Measurements from ENCODE around the gene ERVV-1.
"Not testable (repeated sequence)": the region's sequence is repeated elsewhere in the genome, so short reads cannot be mapped to it uniquely, and the experiment has no call there.

ERVV-1 gene, protein sequence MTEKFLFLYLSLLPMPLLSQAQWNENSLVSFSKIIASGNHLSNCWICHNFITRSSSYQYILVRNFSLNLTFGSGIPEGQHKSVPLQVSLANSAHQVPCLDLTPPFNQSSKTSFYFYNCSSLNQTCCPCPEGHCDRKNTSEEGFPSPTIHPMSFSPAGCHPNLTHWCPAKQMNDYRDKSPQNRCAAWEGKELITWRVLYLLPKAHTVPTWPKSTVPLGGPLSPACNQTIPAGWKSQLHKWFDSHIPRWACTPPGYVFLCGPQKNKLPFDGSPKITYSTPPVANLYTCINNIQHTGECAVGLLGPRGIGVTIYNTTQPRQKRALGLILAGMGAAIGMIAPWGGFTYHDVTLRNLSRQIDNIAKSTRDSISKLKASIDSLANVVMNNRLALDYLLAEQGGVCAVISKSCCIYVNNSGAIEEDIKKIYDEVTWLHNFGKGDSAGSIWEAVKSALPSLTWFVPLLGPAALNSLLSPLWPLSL

DNA sequence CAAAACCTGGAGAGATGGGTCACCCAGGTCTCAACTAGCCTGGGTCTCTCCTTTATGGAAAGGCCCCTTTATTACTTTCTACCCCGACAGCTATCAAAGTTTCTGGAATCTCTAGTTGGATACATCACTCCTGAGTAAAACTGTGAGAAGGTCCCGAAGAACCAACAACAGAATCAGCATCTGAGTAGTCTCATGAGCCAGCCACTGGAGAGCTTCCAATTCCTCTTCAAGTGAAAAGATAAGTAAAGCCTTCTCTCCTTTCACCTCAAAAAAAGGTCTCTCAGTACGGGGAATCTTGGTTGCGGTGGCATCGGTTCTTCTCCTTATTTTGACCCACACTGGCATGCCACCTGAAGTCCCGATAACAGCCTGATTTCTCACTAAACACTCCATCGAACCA is at the start of gene ERVV-1:
TSS of gene ERVV-1 (plus strand) at position 301 of the 400 bp plus-strand sequence. CDS start 170 bp downstream, outside the sequence.
- DNase-seq: no peak

DNA sequence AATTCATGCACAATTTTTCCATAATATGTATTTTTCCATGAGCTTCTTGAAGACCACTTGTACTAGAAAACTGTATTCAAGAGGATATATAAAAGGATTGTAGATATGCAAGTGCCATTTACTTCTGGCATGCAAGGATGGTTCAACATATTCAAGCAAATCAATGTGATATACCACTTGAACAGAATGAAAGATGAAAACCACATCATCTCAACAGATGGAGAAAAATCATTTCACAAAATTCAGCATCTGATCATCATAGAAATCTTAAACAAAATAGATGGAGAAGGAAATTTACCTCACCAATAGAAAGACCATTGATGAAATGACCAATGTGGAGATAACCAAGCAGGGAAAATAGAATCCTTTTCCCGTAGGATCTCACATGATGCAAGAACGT is 45.9 kb upstream of the ERVV-1 start:
- no peak for DNase-seq

DNA sequence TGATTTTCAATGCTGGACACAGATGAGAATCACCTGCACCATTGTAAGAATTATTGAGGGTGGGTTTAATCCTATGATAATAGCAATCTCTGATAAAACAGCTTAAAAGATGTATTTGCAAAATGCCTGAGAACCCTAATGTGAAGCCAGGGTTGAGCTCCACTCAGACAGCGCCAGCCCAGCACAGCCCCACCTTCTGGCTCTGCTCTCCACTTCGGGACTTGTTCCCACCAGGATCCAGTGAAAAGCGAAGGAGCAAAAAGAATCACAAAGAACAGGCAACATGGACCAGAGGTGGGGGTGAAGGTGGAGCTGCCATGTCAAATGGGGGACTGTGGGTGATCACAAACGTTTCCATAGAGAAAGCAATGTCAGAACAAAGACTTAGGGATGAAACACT is 32.4 kb upstream of the ERVV-1 start:
- DNase-seq: no peak

DNA sequence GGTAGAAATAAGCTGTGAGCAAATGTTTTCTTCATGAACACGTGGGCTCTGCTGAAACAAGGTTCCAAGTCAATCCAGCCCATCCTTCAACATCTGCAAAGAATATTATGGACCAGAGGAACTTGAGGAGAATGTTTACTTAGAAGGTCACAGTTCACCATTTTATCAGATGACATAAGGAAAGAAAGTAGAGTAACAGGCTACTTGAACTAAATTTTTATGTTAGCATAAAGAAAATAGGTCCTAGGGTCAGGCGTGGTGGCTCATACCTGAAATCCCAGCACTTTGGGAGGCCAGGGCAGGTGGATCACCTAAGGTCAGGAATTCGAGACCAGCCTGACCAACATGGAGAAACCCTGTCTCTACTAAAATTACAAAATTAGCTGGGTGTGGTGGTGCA is 30.6 kb upstream of the ERVV-1 start:
- not testable (repeated sequence) for DNase-seq

DNA sequence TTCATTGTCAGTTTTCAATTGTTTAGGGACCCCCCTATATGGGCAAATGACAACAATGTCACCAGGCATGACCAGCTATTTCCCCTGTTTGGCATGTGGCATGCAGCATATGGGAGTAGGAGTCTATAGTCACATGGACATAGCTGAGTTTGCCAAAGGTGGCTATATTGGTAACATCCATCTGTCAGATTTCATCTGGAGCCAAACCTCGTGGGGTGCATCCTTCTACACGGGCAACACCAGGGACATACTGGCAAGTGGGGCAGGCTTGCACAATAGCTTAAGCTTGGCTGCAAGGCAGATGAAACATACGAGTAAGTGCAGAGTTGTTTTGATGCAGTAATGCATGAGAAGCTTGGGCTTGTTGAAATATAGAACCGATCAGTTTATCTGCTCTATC is 26.5 kb upstream of the ERVV-1 start:
- DNase-seq: no peak

DNA sequence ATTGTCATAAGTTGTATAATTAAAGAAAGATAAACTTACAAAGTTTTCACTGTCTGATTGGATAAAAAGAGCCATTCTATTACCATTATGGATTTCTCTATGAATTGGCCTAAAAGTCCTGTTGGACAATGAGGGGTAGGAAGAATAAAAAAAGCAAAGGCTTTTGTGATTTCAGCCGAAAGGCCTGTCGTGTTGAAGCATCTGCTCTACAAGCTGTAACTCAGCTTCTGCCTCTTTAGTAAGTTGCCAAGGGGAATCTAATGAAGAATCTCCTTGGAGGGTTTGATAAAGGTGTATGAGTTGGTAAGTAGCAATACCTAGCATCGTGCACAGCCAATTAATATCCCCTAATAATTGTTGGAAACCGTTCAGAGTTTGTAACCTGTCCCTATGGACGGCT is 25.2 kb upstream of the ERVV-1 start:
- no peak for DNase-seq

DNA sequence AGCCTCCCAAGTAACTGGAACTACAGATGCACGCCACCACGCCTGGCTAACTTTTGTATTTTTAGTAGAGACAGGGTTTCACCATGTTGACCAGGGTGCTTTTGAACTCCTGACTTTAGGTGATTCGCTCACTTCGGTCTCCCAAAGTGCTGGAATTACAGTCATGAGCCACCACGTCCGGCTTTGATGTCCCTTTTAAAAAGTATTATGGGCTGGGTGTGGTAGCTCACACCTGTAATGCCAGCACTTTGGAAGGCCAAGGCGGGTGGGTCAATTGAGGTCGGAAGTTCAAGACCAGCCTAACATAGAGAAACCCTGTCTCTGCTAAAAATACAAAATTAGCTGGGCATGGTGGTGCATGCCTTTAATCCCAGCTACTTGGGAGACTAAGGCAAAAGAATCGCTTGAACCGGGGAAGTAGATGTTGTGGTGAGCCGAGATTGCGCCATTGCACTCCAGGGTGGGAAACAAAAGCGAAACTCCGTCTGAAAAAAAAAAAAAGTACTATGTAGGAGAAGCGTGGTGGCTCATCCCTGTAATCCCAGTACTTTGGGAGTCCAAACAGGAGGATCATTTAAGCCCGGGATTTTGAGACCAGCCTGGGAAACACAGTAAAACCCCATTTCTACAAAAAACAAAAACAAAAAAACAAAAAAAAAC is 22.8 kb upstream of the ERVV-1 start:
- DNase-seq: no peak

DNA sequence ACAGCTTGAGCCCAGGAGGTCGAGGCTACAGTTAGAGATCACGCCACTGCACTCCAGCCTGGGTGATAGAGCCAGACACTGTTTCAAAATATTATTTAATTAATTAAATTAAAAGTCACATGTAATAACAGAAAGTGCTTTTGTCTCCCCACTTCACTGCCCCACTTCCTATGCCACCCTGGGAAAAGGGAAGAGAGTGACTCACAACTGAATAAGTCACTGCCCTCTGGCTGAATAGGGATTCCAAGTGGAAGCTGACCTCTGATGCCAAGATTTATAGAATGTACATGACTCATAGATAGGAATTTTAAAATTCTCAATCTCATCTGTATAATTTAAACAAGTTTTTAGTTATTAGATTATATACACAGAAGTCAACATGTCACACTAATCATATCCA is 22.2 kb upstream of the ERVV-1 start:
- DNase-seq: no peak

DNA sequence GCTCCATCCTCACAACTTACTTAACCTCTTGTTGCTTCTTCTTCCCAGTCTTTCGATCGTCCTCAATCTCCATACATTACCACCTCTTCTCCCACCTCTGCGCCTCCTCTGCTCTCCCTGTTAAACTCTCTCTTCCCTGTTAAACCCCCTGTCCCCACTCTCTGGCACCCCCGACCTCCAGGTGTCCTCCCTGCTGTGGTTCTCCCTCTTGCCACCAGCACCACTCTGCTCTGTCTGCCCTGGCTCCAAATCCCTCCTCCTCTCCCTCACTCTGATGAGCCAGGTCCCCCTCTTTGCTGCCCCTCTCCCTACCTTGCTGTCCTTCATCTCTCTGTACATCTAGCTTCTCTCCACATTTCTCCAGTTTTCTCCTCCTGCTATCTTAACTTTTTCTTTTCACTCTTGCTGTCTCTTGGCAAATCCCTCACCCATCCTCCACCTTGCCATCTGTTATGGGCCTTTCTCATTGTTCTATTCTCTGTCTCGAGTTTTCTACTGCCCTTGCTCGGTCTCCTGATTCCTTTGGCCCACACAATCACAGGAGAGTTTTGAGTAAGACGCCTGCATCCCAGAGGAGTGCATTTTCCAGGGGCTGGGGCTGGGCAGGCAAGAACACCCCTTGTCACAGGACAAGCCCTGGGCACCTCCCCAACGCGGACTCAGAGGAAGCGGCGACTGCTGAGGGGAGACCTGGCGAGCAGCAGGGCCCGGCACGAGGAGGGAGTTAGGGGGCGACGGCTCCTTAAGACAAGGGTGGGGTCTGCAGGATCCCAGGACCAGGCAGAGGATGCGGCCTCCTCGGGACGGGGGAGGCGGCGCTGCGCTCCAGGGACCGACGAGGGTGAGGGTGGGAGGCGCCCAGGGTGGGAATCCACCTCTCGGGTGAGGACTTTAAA is 21.4 kb upstream of the ERVV-1 start:
- DNase-seq: no peak

DNA sequence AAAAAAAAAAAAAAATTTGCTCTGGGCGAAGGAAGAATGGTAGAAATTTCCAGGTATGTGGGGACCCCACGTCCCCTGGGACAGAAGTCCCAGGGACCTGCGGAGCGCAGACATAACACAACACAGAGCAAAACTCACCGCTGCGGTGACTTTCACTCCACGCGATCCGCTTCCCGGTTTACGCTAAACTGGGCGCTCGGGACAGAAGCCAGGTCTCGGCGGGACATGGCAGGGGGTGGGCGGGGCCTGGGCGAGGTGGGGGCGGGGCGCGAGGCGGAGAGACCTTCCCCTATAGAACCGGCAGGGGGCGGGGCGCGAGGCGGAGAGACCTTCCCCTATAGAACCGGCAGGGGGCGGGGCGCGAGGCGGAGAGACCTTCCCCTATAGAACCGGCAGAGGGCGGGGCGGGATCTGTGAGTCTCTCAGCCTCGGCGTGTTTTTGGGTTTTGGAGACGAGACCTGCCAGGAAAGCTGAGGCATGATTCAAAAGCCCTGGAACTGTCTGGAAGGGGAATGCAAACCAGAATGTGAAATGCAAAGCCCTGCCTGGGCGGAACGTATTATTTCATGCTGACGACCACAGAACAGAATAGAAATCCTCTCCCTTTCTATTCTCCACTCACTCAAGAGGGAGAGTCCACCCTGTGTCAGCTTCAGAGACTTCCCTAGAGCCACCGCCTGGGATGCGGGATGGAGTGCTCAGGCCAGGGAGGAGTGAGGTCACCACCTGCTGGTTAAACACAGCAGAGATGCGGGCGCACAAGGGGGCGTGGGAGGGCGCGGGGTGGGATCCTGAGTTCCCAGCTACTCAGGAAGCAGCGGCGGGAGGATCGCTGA is 20.2 kb upstream of the ERVV-1 start:
- DNase-seq: no peak

DNA sequence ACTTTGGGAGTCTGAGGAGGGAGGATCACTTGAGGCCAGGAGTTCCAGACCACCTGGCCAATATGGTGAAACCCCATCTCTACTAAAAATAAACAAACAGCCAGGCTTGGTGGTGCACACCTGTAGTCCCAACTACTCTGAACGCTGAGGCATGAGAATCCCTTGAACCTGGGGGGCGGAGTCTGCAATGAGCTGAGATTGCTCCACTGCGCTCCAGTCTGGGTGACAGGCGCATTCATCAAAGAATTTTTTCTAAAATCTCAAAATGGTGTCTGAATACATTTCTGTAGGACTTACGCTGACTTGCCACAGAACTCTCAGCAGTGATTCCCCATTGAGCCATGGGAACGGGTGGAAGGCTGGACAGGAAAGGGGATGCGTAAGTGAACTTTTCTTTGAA is 18.0 kb upstream of the ERVV-1 start:
- no peak for DNase-seq

DNA sequence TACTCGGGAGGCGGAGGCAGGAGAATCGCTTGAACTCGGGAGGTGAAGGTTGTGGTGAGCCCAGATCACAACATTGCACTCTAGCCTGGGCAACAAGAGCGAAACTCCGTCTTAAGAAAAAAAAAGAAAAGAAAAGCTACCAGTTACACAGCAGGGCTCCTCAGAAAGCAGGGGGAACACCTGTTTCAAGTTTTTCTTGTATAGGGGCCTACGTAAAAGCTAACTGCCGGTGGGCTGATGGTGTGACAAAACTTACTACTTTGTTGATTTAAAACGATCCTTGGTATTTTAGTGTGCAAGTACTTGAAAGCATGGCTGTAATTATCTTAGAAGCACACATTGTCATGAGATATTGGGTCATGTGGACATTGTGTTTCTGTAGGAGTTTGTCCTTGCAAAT is 15.7 kb upstream of the ERVV-1 start:
- DNase-seq: no peak

DNA sequence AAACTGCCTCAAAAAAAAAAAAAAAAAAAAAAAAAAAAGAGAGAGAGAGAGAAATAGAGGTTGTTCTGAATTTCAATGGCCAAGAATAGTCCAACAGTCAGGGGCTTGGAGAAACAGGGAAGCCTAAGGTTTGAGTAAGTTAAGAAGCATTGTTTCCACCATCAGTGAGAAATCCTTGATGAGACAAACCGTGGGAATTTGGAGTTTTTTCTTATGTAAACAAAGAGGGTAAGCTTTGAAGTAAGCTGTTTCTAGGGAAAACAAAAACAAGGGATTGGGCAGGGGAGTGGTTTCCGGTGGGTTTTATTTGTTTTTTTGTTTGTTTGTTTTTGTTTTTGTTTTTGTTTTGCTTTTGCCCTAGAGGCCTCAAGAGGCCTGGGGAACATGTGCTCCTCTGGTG is 11.2 kb upstream of the ERVV-1 start:
- no peak for DNase-seq

DNA sequence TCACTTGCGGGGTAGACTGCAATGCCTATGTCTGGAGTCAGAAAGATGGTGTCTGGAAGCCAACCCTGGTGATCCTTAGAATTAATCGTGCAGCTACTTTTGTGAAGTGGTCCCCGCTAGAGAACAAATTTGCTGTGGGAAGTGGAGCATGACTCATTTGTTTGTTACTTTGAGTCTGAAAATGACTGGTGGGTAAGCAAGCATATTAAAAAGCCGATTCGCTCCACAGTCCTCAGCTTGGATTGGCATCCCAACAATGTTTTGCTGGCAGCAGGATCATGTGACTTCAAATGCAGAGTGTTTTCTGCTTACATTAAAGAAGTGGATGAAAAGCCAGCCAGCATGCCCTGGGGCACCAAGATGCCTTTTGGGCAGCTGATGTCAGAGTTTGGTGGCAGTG is 9.5 kb upstream of the ERVV-1 start:
- DNase-seq: no peak

DNA sequence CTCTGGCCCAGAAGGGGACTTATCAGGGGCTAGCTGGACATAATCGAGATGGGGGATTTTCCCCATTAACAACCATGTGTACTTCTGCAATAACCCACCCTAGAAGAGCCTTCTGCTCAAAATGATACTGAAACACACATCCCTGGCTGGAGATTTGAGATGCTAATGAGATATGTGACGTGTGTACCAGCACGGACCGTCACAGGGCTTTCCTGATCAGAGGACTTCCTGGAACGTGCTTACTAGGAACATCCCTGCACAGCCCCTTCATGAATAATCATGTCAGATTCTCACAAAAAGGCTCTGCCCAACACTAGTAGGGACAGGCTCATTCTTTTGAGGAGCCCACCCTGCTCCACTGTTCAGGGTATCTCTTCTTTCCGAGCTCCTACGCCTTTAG is 6.5 kb upstream of the ERVV-1 start:
- no peak for DNase-seq

DNA sequence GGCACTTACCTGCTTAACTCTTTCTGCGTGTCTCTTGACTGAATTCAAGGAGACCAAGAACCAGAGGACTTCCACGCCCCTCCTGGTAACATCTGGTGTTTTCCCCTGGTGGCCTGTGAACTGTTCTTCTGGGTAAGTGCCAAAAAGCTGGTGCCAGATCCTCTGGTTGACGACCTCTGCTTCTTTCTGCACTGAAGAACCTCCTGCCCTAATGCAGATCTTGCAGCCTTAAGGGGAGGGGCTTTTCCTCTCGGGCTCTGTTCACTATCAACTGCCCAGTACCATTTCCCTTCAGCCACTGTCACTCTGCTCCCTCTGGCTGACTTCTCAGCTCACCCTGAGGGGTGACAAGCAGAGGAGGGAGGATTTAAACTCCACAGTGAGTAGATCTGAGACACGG is 6.1 kb upstream of the ERVV-1 start:
- DNase-seq: no peak

DNA sequence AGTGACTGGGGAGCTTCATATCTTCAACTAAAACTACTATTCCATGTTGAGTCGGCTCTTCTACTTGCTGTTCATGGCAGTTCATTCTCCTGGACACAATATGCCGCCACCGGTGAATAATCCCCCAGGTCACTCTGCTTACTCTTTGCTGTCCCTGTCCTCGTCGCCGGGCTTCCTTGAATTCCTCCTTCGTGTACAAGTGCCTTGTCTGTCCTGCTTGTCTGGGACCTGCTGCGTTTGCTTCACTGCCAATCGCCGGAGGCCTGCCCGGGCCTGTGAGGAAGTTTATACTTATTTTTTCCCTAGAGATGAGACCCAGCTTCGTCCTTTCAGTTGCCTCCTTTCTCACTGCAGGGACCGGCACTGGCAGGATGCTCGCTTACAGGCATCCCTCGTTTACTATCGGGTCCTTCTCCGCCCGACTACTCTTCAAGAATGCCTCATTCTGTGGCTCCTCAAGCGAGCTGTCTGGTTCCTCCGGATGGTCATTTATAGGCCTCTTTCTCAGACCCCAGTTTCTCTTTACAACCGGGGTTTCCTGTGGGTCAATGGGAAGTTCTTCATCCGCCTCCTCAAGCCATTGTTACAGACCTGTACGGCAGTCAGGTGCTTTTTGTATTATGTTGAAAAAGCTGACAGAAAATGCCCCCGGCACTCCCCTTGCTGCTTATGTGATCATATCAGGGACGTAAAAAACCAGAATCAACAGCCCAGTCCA is 5.5 kb upstream of the ERVV-1 start:
- no peak for DNase-seq

DNA sequence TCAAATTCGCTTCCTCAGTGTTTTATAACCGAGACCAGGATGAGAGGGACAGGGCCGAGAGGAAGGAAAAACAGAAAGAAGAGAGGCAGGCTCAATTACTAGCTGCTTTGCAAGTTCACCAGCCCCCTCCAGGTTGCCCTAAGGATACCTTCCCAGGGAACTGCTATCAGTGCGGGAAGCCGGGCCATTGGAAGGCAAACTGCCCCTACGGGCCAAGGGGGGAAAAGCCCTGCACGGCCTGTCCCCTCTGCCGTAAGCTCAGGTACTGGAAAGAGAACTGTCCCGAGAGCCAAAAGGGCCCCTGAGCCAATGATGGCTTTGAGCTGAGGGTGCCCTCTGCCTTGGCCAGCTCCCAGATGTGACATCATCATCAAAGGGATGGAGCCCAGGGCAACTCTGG is 3.2 kb upstream of the ERVV-1 start:
- no peak for DNase-seq

DNA sequence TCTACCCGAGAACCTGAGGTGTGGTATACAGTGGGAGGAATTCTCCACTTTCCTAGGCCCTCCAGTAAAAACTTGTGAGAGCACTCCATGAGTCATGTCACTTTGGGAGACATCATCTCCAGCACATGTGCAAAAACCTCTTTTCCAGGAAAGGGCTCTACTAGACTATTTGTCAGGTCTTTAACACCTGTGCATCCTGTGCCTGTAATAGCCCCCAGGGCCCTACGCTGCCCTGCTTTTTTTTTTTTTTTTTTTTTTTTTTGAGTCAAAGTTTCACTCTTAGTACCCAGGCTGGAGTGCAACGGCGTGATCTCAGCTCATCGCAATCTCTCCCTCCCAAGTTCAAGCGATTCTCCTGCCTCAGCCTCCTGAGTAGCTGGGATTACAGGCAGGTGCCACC is 1.7 kb upstream of the ERVV-1 start:
- DNase-seq: no peak

DNA sequence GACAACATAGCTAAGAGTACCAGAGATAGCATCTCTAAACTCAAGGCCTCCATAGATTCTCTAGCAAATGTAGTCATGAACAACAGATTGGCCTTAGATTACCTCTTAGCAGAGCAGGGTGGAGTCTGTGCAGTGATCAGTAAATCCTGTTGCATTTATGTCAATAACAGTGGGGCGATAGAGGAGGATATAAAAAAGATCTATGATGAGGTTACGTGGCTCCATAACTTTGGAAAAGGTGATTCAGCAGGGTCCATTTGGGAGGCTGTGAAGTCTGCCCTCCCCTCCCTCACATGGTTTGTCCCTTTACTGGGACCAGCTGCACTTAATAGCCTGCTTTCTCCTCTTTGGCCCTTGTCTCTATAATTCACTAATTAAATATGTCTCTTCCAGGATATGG is 1.4 kb downstream of the ERVV-1 start:
- DNase-seq: no peak

DNA sequence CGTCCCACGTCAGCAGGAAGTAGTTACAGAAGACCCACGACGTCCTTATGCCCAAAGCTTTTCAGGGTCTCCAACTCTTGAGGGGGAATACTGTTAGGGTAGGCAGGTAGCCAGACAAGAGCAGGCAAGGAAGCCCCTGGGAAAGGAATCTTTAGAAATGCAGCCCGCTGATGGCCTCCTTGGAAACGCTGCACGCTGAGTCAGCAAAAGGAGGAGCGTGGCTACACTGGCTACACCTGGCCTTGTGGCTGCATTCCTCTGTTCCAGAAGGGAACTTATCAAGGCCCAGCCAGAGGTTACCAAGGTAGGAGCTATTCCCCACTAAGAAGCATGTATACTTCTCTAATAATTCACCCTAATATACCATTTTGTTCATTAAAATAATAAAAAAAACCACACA is 2.0 kb downstream of the ERVV-1 start:
- DNase-seq: no peak

DNA sequence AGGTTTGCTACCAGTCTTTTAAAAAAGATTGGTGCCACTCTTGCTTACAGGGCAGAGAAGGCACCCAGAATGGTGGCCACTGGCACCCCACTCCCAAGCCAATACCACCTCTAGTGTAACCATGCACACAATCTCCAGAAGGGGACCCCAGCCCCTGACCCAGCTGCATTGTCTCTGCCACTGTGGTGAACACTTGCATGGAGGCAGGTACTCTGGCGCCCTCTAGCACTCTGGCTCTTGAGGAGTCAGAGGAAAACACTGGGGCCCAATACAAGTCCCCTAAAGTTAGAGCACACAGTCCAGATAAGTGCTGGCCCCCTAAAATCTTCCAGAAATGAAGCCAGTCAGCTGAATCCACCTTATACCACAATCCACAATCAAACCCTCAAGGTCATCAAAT is 6.0 kb downstream of the ERVV-1 start:
- no peak for DNase-seq
